LHCN-M2 (cell line): ENCODE measurements around the gene LMCD1. TPM values are rescaled to one million over a fixed set of nuclear protein-coding genes. Genes with fewer than 3 reads are reported as not detected.

Experiments used
- DNase-seq: peaks from one replicate; pipeline ENCODE4 v3.0.0-alpha.2; 2012; ENCODE audit warnings: low read depth
- total RNA-seq: library from RNA; depleted of rRNA; stranded (reverse); fragments of >200 nt; gene quantifications from 2 replicates; pipeline ENCODE4 v1.2.3, GENCODE V29; 2014

The LMCD1 gene
- total RNA-seq, 1 experiment from 2014 or later = 30.3 TPM

DNA sequence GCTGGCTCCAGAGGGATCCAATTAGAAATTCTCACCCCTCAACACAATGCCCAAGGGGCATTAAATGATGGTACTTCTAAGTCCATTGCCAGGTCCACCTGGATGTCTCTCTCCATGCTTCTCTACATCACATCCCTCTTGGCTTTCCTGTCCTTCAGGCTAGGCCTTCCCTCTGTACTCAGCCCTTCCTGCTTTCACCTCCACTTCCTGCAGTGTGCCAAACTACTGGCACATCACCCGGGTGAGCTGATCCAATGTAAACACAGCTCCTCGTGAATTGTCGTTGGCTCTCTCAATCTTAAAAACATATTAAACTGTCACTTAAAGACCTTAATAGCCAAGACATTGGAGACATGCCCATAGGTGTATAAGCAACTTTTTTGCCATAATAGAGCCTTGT is 4.0 kb downstream of the LMCD1 start:
- DNase-seq = no peak

DNA sequence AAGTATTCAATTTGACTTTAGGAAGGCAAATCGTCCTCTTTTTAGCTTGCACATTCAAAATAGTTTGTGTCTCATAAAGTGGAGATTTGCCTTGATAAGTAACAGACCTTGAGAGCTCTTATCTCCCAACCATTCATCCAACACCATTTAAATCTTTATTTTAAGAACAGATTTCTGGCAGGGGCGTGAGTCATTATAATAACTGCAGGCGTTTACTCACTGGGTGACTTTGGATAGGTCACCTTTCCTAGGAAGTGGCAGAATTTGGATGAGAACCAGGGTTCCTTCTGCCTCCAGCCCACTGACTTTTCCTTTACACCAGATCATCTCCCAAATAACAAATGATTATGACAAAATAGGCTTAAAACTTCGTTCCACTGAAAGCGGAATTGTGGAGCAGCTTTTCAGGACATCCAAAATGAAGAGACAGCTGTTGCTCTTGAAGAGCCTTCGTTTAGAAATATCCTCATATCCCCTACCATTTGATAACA is 5.0 kb downstream of the LMCD1 start:
- peak; percentile 74 for DNase-seq

DNA sequence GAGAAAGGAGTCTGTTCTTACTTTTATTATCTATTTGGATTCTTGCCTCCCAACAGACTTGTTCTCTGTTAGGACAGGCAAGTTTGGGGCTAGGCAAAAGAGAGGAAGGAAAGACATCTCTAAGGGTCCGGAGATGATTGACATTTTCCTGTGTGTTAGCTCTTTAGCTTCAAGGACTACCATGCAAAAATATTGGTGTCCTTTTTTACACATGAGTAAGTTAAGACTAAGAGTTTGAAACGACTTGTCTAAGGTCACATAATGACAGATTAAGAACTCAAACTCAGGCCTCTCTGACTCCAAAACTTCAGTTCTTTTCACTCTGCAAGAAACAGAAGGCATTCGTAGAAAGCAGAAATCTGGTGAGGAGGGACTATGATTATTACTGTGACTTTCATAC is 5.9 kb downstream of the LMCD1 start:
- no peak for DNase-seq

DNA sequence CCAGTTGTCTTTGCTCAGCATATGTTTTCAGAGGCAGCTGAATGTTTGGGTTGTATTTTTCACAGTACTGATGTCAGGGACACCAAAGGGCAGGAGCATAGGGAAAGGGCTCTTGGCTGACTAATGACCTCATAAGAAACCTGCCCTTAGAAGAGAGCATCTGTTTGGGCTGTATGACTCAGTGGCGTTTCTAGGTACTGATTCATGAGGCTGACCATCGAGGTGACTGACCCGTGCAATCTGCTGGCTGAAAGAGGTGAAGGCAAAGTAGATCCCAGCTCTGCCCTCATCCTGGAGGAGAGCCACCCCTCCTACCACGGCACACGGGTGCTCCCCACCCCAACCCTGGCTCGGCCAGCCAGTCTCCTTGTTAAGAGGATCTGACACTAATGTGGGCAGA is 8.3 kb downstream of the LMCD1 start:
- DNase-seq = peak; percentile 99

DNA sequence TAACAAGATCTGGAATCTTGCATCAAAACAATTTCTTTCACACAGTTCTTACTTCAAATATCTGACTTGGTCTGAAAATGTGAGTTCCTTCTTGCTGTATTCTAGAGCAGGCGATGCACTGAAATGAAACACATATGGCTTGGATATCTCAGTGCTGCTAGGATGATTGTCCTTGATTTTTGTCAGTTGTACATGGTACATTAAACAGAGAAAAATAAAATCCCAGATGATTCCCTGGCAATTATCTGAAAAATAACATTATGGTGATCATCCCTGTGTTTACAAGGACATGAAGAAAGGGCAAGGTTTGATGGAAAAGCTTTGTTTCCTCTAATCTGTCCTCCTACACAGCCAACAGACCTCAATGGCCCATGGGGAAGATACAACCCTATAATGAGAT is 10.6 kb downstream of the LMCD1 start:
- no peak for DNase-seq

DNA sequence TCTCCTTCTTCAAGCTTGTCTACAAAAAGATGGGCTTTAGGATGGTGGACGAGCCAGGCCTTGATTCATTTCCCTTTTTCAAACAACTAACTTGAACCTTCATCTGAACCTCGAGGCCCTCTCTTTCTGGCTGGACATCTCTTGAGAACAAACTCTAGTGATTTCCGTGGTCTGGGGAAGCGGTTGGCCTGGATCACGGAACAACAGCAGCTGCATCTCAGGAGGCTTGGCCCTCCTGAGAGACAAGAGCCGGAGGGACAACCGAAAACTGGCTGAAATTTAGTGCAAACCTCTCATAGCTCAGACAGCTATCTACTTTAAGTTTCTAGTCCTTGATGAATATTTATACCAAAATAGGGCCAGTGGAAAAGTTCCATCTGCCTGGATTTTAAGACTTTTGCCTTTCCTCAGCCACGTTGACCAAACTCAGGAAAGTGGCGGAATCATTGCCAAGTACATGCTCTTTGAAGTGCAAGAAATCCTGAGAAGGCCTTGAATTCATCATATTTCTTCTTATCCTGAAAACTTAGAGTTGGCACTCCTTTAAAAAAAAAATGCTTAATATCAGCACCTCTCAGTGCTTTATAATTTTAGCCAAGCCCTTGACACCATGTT is 14.5 kb downstream of the LMCD1 start:
- DNase-seq = no peak

DNA sequence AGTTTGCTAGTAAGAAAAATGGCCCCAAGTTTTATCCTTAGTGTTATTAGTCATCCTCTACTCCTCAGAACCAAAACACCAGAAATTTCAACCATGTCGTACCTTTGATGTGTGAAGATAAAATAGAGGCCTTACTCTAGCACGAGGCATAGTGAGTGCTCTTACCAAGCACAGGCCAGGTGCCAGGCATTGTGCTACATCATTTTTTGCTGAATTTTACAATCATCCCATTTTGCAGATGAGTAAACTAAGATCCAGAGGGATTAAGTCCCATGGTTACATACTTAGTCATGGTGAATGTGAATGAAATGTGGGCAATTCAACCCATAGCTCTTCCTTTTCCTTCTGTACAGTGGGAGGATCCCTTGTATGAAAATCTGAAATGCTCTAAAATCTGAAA is 15.2 kb downstream of the LMCD1 start:
- DNase-seq = no peak

DNA sequence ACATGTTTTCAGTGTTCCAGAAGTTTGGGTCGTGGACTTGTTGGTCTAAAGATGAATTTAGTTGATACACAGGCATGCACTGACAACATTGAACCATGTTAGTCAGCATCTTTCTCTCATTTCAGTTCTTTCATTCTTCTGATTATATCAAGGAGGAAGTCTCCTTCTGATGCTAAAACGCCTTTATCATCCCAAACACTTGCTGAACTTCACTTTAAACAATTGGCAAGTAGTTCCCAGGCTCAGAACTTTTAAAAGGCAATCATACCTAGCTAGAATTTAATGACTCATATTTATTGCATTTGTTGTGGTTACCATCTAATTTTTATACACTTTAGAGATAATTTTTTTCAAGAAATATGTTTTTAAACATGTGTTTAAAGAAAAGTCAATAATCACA is 15.9 kb downstream of the LMCD1 start:
- DNase-seq = no peak

DNA sequence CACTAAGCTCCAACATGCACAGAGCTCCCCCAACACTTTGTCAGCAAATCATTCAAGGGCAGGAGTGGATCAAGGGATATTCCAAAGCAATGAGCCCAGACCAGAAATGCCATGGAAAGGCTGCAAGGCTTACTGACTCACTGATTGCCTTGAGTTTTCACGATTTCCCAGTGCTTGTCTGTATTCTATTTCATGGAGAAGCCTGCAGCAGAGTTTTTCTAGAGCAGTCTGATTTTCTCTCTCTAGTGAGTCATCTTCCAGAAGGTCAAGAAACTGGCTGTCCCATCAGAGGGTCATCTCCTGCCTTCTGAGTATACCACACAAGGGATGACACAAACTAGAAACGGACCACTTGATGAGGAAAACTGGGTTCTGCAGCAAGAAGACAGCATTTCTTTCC is 16.5 kb downstream of the LMCD1 start:
- peak; percentile 78 for DNase-seq

DNA sequence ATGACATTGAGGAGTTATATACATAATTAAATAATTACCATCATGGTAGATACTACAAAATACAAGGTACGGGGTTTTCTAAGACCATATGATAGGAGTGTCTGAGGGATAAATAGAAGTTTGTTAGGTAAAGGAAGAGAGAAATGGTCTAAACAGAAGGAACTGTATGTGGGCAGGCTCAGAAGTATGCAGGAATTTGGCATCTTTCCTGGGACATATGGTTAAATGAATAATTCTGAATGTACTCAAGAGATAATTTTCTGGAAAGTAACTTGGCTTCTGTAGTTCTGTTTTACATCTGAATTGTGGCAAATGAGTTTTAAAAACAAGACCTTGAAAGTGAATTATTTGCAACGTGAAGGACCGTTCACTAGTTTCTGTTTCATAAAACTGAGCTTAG is 17.5 kb downstream of the LMCD1 start:
- DNase-seq = peak; percentile 68

DNA sequence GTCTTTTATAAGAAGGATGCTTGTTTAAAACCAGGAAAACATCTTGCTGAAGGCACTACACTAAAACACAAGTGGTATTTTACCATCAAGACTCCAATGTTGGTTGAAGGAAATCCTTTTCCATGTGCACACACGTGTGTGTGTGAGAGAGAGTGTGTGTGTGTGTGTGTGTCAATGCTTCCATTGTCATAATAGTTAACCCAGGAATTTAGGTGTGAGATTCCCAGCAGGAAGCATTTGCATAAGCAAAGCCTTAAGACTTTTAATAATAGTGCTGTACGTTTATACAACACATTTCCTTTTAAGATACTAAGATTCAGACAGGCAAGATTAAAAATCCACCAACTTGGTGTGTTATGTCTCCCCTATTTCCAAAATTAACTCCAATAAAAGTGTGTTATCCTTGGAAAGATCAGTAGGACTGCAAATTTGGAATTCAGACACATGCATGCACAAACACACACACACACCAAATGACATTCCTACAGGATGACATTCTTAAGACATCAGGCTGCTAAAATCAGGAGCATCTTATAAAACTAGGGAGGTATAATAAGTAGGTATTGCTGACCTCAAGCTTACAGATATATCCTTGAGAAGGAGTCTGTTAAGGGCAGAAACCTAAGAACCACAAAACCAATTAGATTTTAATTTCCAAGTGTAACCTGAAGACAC is 18.3 kb downstream of the LMCD1 start:
- no peak for DNase-seq

DNA sequence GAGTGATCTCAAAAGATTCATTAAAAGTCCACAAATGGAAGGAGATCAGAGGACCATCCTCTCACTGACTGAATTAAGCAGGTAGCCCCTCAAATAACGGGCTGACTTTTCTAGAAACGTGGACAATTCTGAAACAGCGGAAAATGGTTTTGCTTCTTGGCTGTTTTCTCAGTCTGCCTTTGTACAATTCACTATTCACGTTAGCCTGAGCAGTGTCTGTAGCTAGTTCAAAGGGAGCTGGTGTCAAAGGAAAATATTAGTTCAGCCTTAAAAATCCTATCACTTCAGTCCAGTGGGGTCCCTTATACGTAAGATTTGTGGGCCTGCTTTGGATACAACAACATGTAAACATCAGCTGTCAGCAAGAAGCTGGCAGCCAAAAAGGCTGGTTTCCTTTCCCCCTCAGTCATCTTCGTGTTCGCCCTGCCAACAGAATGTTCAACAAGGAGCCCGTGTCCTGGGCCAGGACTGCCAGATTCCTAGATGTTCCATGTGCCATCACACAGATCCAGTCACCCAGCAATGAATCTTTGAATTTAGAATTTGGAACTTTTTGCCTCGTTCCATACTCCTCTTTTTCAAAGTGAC is 19.3 kb downstream of the LMCD1 start:
- no peak for DNase-seq

DNA sequence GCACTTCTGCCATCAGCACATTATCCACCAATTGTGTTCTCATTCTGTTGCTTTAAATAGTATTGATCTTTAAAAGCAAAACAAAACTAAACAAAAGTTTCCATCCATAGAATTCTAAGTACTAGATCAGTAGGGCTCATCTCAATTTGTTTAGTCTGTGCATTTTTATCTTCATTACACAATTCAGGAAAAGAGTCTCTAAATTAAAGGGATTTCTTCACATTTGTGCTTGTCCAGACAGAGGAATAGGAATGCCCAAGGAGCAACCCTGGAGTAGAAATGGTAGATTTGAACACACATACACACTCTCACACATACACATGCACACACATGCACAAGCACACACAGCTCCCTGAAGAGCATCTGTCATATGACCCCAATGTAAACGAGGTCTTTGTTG is 21.4 kb downstream of the LMCD1 start:
- DNase-seq = no peak

DNA sequence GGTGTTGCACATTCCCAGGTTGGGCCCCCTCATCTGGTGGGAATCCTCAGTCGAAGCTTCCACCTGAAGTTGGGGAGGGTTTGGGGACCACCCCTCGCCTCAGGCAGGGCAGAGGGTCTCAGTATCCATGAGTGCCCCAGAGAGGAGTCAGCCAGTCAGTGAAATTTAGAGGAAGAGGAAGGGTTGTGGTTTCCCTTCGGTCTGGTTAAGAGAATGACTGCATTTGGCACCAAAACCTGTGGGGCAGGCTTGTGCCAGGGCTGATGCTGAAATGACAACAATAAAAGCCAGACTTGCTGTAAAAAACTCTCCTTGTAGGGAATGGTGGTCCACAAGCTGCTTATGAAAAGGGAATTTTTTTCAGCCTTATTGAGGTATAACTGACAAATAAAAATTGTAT is 22.6 kb downstream of the LMCD1 start:
- DNase-seq = no peak

DNA sequence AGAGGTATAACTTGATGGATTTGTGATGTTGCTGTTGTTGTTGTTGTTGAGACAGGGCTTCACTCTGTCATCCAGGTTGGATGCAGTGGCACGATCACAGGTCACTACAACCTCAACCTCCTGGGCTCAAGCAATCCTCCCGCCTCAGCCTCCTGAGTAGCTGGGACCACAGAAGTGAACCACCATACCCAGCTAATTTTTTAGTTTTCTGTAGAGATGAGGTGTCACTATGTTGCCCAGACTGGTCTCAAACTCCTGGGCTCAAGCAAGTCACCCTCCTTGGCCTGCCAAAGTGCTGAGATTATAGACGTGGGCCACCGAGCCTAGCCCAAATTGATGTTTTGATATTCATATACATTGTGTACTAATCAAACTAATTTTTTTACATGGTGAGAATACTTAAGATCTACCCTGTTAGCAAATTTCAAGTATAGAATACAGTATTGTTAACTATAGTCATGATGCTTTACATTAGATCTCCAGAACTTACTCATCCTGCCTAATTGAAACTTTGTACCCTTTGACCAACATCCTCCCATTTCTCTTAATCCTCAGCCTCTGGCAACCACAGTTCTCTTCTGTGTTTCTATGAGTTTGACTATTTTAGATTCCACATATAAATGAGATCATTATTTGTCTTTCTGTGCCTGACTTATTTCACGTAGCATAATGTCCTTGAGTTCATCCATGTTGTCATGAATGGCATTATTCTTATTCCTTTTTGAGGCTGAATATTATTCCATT is 23.2 kb downstream of the LMCD1 start:
- DNase-seq = no peak

DNA sequence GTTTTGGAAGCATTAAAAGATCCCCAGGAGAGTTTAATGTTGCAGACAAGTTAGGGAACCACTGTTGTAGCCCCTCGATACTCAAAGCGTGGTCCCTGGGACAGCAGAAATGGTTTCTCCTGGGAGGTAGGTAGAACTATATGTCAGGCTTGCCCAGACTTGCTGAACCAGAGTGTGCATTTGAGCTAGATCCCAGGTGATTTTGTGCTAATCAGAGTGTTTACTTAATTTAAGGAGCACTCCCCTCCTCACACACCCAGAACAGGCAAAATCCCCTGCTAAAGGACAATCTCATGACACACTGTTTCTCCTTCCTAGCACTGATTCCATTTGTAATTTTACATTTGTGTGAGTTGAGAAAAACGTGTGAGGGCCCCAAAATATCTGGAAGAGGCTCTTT is 24.3 kb downstream of the LMCD1 start:
- DNase-seq = no peak

DNA sequence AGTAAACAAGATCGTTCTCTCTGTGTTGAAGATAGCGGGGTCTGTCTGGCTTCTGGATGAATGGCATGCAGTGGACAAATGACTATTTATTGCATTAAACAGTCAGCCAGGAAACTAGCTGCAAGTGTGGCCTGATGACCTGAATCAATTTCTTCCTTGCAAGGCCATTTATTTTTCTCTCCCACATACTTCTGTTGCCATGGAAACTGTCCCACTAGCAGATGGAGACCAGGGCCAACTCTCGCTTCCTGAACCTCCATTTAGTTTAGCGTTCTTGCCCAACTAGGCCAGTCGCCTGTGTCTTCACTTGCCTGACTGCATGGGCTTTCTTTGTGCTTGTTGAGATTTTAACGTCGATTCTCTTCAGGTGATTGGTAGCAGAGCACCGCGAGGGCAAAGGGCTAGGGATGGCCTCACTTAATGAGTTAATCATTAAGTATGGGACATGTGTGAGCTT is 27.6 kb downstream of the LMCD1 start:
- no peak for DNase-seq

DNA sequence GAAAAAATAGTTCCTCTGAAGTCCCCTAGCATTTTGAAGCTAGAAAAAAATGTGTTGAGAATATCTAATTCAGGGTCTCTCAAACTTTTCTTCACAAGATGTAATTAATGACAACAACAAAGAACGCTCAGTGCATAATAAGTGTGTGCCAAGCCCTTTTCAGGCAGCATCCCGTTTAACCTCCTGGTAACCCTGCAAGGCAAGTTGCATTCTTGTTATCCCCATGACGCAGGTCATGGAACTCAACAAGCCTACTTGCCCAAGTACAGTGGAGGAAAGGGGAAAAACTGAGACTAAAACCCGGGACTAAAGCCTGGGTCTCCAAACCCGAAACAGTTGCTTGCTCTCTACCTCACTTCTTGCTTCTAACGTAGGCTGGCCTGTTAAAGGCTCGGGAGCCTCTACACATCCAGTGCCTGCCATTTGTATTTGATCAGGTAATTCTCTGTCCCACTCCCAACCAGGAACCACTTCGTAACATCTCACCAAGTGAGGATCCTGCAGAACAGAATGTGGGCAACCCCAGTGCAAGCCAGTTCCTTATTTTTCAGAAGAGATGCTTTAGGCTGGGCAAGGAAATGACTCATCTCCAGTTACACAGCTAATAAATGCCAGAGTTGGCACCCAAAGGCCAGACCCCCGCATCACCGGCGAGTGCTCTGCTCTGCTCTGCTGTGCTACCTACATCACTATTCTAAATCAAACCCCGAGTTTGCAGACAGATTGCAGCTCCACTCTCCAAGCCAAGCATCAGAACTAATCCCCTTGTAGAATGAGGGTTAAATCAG is 28.3 kb downstream of the LMCD1 start:
- peak; percentile 41 for DNase-seq

DNA sequence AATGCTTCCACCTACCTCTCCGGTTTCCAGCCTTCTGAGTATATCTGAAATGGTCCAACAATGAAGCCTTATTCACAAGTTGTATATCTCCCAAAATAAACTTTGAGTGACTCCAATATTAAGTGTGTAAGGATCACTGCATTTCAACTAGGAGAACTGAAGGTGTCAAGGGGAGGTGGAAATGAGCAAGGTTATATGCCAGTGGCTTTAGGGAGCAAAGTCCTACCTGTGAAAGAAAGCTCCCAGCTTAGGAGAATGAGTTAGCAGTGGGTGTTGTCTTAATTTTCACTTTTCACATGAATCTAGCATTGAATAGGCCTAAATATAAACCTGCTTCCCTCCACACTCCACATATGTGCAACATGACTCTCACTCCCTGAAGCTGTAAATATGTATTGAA is 29.0 kb downstream of the LMCD1 start:
- DNase-seq = no peak

DNA sequence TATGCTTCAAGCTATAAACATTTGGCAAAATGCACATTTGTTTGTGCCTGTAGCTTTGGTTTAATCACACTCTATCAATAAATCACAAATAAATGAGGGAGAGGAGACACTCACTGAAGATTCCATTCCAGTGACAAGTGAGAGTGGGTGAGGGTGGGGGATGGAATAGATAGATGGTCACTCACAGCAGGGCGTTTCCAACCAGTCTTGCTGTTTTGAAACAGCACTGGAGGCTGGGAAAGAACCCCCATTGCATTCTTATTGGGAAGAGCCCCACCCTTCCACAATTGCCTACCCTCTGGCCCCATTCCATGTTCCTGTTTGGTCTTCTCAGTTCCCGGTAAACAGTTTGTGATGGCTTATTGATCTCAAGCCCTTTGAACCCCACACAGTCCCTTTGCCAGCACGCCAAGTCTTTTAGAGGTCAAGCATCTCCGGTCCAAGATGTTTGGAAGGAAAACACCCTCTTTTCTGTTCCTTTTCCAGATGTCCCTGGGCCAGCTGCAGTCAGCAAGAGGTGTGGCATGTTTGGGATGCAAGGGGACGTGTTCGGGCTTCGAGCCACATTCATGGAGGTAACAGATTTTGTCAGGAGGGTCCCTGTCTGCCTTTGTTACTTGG is 30.7 kb downstream of the LMCD1 start:
- DNase-seq = peak; percentile 48
